Kidney (tissue), 14 donors: ENCODE measurements around the gene CCDC69. TPM values are rescaled to one million over a fixed set of nuclear protein-coding genes. Genes with fewer than 3 reads are reported as not detected.

ENCODE experiments used
- DNase-seq, 5 donors: peaks; one replicate each; pipeline ENCODE4 v3.0.0-alpha.2; 2013 to 2020
- FAIRE-seq: peaks from 2 replicates; lab custom pipeline; 2012; peaks lifted over from hg19 to GRCh38; lab: Jason Lieb, UNC
- H3K27ac ChIP-seq, 2 donors: one replicate each; pipeline ENCODE4 v1.7.0; 2013; ENCODE audit warnings: low read depth in 2 of 2, low read length in 2 of 2, inconsistent platforms in 1 of 2
- H3K27me3 ChIP-seq: one replicate; pipeline ENCODE4 v1.7.1; 2013; ENCODE audit warnings: low read length, inconsistent platforms; ENCODE audit not compliant: control insufficient read depth, insufficient read depth
- H3K36me3 ChIP-seq, 3 donors: one replicate each; pipeline versions ENCODE4 v1.7.0 to v1.7.1; 2013; ENCODE audit warnings: low read length in 3 of 3, control low read depth in 1 of 3, inconsistent platforms in 1 of 3; ENCODE audit not compliant: insufficient read depth in 3 of 3, control insufficient read depth in 2 of 3
- H3K4me1 ChIP-seq, 3 donors: one replicate each; pipeline versions ENCODE4 v1.7.0 to v1.7.1; 2013; ENCODE audit warnings: low read length in 3 of 3, inconsistent platforms in 1 of 3, low read depth in 1 of 3; ENCODE audit not compliant: control insufficient read depth in 2 of 3, insufficient read depth in 2 of 3
- H3K4me3 ChIP-seq, 3 donors: one replicate each; pipeline versions ENCODE4 v1.7.0 to v1.8.1; 2013; ENCODE audit warnings: low read length in 3 of 3, control low read depth in 1 of 3, inconsistent platforms in 1 of 3
- H3K9ac ChIP-seq, 3 donors: one replicate each; pipeline versions ENCODE4 v1.7.0 to v1.7.1; 2013; ENCODE audit warnings: low read length in 3 of 3, control low read depth in 1 of 3, inconsistent platforms in 1 of 3
- H3K9me3 ChIP-seq, 3 donors: one replicate each; pipeline versions ENCODE4 v1.7.0 to v1.7.1; 2013; ENCODE audit warnings: low read length in 3 of 3, control low read depth in 1 of 3, inconsistent platforms in 1 of 3; ENCODE audit not compliant: control insufficient read depth in 2 of 3, insufficient read depth in 1 of 3
- CTCF ChIP-seq: IDR thresholded peaks from 3 replicates; pipeline ENCODE4 v1.5.1; 2012; ENCODE audit warnings: mild to moderate bottlenecking, moderate library complexity, borderline replicate concordance; ENCODE audit not compliant: insufficient read depth; ENCODE audit errors: extremely low read depth
- intact Hi-C: fragments of 100-400 bp; cut with DNase I; formaldehyde crosslinking; loops from one replicate; pipeline ENCODE4 v1.11.1; 2022
- polyA plus RNA-seq: library from polyadenylated mRNA; stranded (reverse); fragments of 350-450 nt; fragmentation: Illumina TruSeq; extraction: RNeasy Lipid Tissue Mini Kit (QIAGEN cat#74804); gene quantifications from one replicate; pipeline ENCODE4 v1.2.3, GENCODE V29; 2014; ENCODE audit warnings: low read depth, low replicate concordance; ENCODE audit not compliant: insufficient read depth
- total RNA-seq: library from RNA; stranded (reverse); fragmentation: NEBNext Ultra II Directional; extraction: Animal tissue kit (Norgen Biotek cat#: 25700); gene quantifications from one replicate; pipeline ENCODE4 v1.2.1, GENCODE V29; 2021
- donor health status: control.
- donor health status: control.
- donor health status: control.
- donor health status: control.
- donor health status: control.
- donor health status: DM: yes; HTN: yes; CAD: no.
- donor health status: Normal renal cell carcinoma (clear cell type).

CCDC69 gene
- total and polyA plus RNA-seq, 2 donors from 2014 or later: 11.1 to 22.8 TPM

GRCh38 chr5:151230048-151230680, 6.3 kb upstream of the CCDC69 start:
- Histone ChIP-seq H3K27ac (peak overlapping the region; percentile 13 to 54), H3K27me3 (no peaks in the 10 kb centered on the region), H3K4me1 (peaks cover 0 to 5% (median 0%) of the 10 kb centered on the region in 3 donors), H3K4me3 (no peak overlapping the region), H3K9ac (no peak overlapping the region), H3K9me3 (no peaks in the 10 kb centered on the region), H3K36me3 (no peaks in the 10 kb centered on the region)
- no peak for FAIRE-seq
- peak in 1 of 5 donors; percentile 43 for DNase-seq
- no peak for TF ChIP-seq CTCF
- intact Hi-C loops: no loop called here

GRCh38 chr5:151228986-151229385, 5.1 kb upstream of the CCDC69 start:
- intact Hi-C loops: no loop called here

GRCh38 chr5:151227918-151228447, 4.1 kb upstream of the CCDC69 start:
- no peaks in the 10 kb centered on the region for H3K27me3 ChIP-seq
- H3K9ac ChIP-seq: no peak overlapping the region
- peaks cover 0 to 5% (median 0%) of the 10 kb centered on the region in 3 donors for H3K4me1 ChIP-seq
- no peaks in the 10 kb centered on the region for H3K9me3 ChIP-seq
- TF ChIP-seq CTCF: no peak
- intact Hi-C loops: no loop called here
- no peaks in the 10 kb centered on the region for H3K36me3 ChIP-seq
- DNase-seq: no peak
- no peak overlapping the region for H3K27ac ChIP-seq
- no peak for FAIRE-seq
- H3K4me3 ChIP-seq: no peak overlapping the region

More at GRCh38 chr5:151228986-151229385, 5.1 kb upstream of the CCDC69 start:
- no peak overlapping the region for H3K9ac ChIP-seq
- TF ChIP-seq CTCF: no peak
- H3K4me1 ChIP-seq: no peaks in the 10 kb centered on the region
- FAIRE-seq (no peak), DNase-seq (no peak)
- H3K9me3 ChIP-seq: no peaks in the 10 kb centered on the region
- H3K36me3 ChIP-seq: no peaks in the 10 kb centered on the region
- H3K27me3 ChIP-seq: no peaks in the 10 kb centered on the region
- H3K27ac ChIP-seq: no peak overlapping the region
- H3K4me3 ChIP-seq: no peak overlapping the region
